NCI-H82 (cell line): Measurements from ENCODE around the gene GIPC3.

Source experiments
- DNase-seq: peaks from one replicate; lab custom pipeline; 2025; lab: John Stamatoyannopoulos, UW

Gene GIPC3

DNA sequence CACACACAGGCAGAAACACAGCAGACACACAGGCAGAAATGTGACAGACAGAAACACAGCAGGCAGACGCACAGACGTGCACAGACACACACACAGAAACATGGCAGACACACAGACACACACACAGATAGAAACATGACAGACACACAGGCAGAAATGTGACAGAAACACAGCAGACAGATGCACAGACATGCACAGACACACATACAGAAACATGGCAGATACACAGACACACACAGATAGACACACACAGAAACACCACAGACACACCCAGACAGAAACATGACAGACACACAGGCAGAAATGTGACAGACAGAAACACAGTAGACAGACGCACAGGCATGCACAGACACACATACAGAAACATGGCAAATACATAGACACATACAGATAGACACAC, 20.1 kb downstream of the GIPC3 start:
- DNase-seq = no peak

DNA sequence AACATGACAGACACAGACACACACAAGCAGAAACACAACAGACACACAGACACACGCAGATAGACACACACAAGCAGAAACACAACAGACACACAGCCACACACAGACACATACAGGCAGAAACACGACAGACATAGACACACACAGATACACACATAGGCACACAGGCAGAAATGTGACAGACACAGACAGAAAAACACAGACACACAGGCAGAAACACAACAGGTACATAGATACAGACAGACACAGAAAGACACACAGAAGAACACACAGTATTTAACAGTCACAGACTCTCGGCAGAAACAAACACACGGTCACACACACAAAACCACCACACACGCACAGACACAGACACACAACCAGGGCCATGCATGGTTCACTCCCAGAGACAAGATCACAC, 20.5 kb downstream of the GIPC3 start:
- DNase-seq = no peak

DNA sequence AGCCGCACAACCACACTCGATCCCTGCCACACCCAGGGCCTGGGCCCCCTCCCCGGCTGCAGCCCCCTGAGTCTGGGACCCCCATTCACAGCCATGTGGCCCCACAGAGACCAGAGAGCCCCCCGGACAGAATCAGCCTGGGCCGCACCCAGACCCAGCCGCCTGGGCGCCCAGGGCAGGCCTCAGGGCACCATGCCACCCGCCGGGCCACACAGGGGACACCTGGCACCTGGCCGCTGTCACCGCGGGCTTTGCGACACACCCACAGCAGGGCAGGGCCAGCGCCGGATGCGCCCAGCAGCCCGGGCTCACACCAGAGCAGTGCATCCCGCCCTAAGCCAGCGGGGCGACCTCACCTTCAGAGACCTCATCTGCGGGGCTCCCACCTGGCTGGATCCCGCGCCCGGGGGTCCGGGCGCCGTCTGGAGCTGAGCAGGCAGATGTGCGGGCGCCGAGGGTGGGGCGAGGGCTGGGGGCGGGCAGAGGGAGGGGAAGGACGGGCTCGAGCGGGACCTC, 21.0 kb downstream of the GIPC3 start:
- DNase-seq = peak; percentile 20

DNA sequence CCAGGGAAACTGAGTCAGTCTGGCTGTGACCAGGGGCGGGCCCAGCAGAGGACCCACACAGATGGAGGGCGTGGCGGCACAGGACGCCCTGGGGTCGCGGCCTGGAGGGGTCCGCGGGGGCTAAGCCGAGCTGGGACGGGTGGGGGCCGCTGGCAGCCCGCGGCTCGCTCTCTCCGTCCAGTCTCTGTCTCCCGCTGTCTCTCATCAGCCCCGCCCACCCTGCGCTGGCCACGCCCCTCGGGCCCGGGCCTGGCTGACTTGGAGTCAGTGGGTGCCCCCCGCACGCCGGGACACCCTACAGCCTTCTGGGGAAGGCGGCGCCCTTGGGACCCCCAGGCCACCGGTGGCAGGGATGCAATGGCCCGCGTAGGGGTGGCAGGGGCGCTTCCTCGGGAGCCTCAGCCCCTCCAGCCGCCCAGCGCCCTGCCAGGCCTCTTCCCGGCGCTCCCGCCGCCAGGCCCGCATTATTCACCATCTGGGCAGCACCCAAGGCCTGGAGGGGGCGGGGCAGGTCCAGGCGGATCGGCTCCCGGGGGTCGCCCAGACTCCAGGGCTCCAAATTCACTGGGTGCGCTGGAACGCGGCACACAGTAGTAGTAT, 21.5 kb downstream of the GIPC3 start, which contains the start of gene TBXA2R:
Gene TBXA2R, minus strand, starts transcription at position 186 of the 600 bp plus-strand sequence. CDS start 6,241 bp downstream, outside the sequence.
- DNase-seq = peak; percentile 69

DNA sequence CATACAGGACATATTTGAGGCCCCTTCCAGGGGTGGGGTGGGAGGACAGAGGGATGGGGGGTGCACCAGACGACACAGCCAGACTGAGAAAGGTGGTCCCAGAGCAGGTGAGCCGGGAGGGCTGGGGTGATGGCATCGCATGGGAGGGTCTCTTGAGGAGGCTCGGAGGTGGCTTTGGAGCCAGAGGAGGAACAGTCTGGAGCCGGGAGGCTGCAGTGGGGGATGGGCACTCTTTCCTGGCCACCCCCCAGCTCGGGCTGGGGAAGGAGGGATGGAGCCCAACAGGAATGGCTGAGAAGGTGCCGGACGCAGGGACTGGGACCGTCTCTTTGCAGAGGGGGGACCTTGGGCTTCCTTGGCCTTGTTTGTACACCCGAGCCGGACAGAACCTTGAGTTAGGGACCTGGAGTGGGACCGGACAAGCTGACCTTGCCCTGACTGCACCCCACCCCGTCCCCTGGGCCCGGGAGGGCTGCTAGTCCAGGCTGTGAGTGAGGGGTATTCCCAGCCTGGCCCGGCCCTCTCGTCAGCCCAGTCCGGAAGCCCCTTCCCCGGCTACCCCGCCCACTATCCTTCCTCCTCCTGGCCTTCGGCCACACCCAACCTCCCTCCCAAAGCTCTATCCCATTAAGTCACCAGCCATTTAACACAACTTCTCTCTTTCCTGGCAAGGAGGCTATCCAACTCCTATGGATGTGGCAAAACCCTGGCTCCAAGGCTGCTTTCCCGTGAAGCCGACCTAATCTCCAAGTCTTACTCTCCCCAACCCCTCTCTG, 22.2 kb downstream of the GIPC3 start:
- peak; percentile 31 for DNase-seq

DNA sequence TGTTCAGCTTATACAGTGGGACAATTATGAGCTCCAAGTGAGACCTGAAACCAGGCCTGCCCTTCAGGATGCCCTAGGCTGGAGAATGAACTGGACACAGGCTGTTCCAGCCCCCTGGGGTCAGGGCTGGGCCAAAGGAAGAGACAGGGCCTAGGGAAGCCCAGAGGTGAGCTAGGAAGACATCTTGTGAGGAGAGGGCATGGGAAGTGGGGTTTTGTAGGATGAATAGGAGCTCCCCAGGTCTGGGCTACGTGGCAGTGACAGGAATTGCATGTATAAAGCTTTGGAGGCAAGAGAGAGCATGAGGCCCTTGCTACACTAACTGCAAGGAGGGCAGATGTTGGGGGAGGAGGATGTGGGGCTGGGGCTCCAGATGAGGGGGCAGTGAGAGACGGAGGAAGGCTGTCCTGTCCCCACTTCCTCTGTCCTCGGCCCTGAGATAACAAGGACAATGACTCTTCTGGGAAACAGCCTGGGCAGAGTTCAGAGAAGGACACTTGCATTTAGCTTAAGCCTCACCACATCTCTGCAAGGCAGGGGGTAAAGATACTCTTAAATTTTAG, 22.9 kb downstream of the GIPC3 start:
- DNase-seq = no peak

DNA sequence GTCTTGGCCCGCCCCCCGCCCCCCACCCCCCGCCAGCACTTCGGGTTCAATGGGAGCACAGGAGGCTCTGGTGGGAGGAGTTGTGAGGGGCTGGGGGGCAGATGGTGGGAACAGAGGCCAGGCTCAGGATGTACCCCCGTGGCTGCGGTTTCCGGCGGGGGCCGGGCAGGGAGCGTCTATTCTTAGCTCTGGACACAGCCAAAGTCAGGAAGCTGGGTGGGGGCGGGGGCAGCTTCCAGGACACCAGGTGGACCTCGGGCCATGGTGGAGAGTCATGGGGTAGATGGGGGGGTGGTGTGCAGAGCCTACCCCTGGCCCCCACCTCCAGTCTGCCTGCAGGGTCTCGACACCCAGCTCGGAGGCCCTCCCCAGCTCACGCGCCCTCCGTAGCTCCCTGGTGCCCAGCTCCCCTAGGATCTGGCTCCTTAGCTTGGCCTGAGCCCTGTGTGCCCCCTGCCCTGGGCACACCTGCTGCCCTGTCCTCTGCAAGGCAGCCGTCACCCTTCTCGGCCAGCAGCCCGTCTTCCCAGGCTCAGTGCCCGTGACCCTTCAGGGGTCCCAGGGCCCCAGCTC, 23.6 kb downstream of the GIPC3 start:
- DNase-seq = no peak

DNA sequence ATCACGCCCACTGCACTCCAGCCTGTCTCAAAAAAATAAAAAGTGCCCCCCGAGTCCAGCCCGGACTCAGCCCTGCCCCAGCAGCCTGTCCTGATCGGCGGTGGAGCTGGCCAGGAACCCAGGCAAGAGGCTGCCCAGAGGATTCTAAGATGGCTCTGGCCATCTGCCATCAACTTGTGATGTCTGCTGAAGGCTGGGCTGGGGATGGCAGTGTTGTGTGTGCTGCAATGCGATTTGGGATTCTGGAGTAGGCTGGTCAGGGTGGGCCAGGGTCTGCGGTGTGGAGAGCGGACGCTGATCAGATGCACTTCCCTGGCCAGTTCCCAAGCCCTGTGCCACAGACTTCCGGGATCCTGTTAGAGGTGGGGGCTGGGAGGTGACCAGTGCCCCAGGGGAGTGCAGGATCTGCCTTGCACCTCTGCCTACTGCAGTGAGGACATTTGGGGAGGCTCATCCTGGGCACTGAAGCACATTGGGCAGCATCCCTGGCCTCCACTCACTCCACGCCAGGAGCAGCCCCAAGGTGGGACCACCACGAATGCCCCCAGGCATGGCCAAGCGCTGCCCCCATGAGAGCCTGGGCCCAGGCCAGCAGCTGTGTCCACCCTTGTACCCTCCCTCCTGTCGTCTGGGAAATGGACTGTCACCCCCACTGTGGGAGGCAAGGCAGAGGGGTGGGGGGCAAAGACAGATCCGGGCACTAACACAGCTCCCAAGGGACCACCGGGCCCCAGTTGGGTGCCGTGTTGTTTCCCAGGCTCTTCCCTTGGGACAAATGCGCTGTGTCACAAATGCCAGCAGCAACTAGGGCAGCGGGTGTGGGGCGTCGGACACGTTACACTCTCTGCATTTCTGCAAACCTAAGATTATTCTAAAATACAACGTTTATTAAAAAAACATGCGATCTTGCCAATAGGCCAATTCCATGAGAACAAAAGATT, 24.8 kb downstream of the GIPC3 start:
- no peak for DNase-seq

DNA sequence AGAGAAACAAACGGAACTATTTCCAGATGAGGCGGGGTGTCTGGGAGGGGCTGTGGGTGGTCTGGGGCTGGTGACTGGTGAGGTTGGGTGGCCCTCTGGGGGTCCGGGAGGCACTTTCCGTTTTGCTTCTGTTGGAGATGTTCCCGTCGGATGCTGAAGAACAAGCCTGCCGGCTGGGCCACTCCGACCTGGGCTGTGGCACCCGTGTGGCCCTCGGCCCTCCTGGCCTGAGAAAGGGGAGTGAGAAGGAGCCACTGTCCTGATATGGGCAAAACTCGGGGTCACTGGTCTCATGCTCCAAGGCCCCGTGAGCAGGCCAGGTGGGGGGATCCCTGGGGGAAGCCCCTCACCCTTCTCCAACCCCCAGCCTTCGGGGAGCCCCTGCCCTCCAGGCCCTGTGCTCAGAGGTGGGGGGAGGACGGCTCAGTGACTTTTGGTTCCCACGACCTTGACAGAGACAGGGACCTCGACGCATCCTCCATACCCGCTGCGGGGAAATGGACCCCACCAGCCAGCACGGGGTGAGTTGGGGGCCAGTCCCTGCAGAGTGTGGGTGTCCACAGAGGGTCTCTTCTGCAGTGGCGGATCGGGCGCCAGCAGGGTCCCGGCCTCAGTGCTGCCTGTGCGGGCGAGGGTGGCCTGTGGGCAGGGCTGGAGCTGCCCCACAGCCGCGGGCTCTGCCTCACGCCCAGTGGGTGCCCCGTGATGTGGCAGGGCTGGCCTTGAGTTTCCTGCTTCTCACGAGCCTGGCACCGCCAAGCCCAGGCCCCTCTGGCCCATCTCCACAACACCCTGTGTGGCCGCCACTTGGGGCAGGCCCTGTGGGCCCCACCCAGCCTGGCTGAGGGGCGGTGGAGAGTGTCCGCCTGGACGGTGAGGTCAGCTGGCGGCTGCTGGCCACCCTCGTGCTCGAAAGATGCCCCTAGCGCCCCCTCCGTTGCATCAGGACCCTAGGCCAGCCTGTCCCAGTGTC, 25.8 kb downstream of the GIPC3 start:
- no peak for DNase-seq

DNA sequence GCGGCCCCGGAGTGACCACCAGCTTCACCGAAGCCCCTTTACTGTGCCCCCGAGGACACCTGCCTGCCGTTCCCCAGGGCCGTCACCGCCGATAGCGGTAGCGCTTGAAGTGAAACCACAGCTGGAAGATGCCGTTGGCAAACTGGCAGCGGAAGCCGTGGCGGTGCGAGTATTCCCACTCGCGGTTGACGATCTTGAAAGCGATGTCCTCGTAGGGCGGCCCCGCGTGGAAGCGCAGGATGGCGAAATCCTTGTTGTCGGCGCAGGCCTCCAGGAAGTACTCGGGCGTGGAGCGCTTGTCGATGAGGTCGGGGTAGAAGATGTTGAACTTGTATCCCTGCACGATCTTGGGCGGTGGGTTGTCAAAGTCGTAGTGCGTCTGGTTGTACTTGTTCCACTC, 26.6 kb downstream of the GIPC3 start:
- no peak for DNase-seq

DNA sequence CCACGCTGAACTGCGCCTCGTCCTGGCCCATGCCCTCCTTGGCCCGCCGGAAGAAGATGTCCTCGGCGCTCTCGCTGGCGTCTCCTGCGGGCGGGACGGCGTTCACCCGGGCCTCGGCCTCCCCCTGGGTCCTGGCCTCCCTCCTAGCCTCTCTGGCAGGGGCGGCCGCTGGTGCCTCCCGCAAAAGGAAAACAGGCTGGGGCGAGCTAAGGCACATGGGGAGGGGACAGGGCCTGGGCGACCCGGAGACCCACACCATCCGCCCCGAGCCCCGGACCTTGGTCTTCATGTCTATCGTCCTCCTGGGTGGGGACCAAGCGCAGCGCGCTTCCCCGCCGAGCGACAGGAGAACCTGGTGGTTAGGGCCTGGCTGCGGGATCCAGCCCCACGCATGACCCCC, 27.1 kb downstream of the GIPC3 start:
- no peak for DNase-seq

DNA sequence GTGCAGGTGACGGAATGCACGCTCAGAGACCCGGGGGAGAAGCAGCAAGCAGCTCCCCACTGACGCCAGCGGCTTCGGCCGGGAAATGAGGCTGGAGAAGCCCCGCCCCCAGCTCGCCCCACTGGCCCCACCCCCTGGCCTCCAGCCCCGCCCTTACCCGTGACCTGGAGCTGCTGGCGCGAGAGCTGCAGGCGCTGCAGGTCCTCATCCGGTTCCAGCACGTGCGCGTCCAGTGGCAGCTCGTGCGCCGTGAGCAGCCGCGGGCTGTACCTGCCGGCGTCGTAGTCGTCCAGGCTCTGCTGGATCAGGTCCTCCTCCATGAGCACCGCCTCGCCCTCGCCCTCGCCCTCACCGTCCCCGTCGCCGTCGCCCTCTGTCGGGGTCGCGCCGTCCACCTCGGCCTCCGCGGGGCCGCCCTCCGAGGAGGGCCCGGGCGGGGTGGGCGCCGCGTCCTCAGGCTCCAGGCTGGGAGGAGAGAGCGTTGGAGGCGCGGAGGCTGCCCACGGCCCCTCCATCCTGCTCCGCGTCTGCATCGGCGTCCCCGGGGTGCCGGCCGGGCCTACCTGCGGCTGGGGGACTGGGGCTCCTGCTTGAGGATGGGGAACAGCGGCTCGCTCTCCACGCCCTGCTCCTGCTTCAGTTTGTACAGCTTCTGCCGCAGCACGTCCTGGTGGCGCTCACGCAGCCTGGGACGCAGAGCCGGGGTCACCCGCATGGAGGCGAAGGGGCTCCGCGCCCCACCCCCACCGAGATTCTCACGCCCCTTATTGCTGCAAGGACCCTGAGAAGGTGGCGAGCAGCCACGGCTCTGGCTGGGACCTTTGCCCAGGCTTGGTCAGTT, 27.8 kb downstream of the GIPC3 start:
- no peak for DNase-seq

DNA sequence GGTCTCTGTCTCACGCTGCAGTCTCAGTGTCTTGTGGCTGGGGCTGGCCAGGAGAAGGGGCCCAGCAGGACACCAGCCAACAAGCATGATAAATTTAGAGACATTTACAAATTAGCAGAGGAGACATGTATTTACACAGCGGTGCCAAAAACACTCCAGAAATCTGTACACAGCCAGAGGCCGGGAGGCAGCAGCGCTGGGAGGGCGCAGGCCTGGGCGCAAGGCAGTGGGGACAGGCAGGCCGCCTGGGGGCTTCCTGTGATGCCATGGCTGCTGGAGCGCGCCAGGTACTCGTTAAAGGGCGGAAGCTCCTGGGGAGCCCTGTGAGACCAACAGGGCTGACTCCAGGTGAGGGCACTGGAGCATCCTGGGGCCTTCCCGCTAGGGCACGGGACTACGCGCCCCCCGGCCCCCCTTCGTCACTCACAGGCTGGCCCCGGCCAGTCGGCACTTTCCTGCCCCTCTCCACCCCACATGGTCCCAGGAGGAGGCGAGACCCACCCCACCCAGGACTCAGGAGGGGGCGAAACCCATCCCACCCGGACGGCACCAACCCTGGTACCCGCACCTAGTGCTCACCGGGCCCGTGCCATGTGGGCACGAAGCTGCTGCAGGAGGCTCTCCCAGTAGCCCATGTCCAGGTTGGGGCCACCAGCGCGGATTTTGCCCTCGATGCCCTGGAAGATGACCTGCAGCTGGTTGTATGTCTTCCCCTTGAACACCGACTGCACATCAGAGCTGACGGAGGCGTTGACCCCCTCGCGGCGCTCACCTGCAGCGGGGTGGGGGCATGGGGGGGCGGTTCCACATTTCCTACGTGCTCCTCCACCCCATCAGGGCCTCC, 28.8 kb downstream of the GIPC3 start:
- DNase-seq = no peak

DNA sequence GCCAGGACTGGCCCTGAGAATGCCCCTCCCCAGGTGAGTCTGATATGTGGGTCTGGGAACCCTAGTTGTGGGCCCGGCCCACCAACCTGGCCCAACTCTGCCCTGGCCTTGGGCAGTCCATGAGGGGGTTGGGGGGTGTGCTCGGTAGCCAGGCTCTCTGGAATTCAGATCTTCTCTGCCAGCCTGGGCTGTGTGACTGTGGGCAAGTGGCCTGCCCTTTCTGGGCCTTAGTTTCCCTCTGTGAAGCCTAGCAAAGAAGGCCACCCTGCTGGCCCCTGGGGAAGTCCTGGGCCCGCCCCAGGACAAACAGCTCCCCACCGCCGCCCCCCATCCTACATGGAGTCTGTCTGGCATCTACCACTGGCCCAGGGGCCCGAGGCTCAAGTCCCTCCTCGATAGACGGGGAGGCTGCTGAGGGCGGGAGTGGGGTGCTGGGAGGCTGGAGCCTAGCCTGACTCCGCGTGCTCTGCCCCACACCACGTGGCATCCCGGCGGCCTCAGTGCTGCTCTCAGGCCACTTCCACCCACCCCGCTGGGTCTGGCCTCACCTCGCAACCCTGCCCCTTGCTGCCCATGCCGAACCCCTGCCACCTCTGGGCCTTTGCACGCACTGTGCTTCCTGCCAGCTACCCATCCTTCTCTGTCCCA, 29.7 kb downstream of the GIPC3 start:
- DNase-seq = no peak

DNA sequence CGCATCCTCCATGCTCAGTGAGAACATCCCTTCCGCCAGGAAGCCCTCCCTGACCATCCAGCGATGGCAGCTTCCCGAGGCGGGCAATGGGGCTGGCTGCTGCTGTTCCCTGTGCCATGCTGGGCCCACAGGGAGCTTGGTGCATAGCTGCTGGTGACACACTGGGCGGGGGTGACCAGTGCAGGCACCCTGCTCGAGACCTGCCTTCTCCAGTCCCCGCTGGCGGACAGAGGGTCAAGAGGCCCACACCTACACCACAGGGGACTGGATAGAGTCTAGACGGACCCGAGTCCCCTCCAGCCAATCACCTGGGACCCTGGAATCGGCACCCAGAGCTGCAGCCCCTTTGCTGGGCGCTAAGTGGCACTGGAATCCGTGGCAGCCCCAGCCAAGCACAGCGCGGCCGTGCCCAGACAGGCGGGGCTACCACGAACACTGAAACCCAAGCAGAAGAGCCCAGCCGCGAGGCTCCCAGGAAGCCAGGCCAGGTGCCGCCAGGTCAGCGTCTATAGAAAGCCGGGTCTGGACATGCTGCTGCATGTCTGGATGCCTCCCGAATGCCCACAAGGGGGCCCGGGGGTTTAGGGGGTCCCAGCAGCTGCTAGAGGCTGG, 30.4 kb downstream of the GIPC3 start:
- no peak for DNase-seq

DNA sequence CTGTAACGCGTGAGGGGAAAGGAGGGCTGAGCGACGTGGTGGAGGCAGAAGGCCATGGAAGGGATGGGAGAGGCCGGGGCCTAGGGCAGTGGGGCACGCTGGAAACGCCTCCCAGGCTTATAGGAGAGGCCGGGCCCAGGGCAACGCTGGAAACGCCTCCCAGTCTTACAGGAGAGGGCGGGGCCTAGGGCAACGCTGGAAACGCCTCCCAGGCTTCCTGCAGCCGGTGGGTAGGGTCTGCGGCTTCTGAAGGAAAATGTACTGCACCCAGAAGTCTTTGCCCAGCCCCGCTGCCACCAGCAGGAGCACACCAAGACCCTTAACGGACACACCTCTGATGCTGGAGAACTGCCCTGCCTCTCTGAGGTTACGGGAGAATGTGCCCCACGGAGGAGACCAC, 32.2 kb downstream of the GIPC3 start:
- DNase-seq = no peak

DNA sequence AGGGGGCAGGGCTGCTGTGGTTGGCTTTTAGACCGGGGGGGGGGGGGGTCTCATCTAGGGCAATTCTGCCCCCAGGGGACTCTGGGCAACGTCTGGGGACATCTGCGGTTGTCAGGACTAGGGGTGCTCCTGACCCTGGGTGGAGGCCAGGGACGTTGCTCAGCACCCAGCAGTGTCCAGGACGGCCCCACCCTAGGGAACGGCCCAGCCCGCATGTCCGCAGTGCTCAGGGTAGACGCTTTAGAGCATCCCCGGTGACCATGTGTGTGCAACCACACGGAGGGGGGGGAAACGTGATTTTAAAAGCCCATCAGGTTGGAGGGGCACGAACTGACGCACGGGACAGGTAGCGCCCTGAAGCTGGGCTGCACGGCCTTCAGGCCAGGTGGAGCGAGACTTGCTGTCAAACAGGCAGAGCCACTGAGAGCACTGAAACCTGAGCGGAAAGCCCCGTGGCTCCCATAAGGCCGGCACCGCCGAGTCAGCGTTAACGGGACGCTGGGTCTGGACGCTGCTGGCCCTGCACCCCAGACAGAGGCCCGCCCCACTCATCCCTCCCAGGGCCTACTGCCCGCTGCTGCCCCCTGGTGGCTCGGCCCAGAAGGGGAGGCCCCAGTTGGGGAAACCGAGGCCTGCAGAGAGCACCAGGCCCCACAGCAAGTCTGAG, 33.0 kb downstream of the GIPC3 start:
- peak; percentile 22 for DNase-seq
